Large intestine (tissue), 3 donors: ENCODE data around the gene ZBTB45. TPM values are rescaled to one million over a fixed set of nuclear protein-coding genes. Genes with fewer than 3 reads are reported as not detected.
"Not testable (repeated sequence)": the region's sequence is repeated elsewhere in the genome, so short reads cannot be mapped to it uniquely, and the experiment has no call there.

ENCODE experiments used
- DNase-seq, 2 donors: peaks; one replicate each; pipeline versions ENCODE4 v3.0.0 to v3.0.0-alpha.2; 2013
- H3K27ac ChIP-seq: one replicate; pipeline ENCODE4 v1.5.1; 2013; ENCODE audit warnings: low read length
- H3K27me3 ChIP-seq: 2 replicates; pipeline ENCODE4 v1.6.1; 2013; ENCODE audit warnings: low read length; ENCODE audit not compliant: control insufficient read depth, insufficient read depth
- H3K36me3 ChIP-seq: 2 replicates; pipeline ENCODE4 v1.6.1; 2013; ENCODE audit warnings: low read length; ENCODE audit not compliant: control insufficient read depth, insufficient read depth
- H3K4me1 ChIP-seq: one replicate; pipeline ENCODE4 v1.6.1; 2013; ENCODE audit warnings: low read length; ENCODE audit not compliant: control insufficient read depth, insufficient read depth
- H3K4me3 ChIP-seq: one replicate; pipeline ENCODE4 v1.5.1; 2013; ENCODE audit warnings: low read length
- H3K9me3 ChIP-seq: one replicate; pipeline ENCODE4 v1.6.1; 2013; ENCODE audit warnings: mild to moderate bottlenecking, low read depth, low read length, moderate library complexity; ENCODE audit not compliant: control insufficient read depth
- WGBS: methylation state at CpG from one replicate; pipeline ENCODE4 v1.1.5; 2013; ENCODE audit warnings: low lambda C conversion rate; ENCODE audit not compliant: insufficient coverage; 5-methylcytosine and 5-hydroxymethylcytosine counted together
- polyA plus RNA-seq: library from polyadenylated mRNA; unstranded; fragments of 120-200 nt; gene quantifications from one replicate; pipeline ENCODE4 v1.2.1, GENCODE V29; 2013

Gene ZBTB45
- polyA plus RNA-seq, 1 donor = 11.1 TPM

- Histone ChIP-seq H3K27ac (no peak overlapping the region), H3K36me3 (peaks cover 41% of the 10 kb centered on the region), H3K4me3 (no peak overlapping the region), H3K27me3 (no peaks in the 10 kb centered on the region), H3K4me1 (peaks cover 12% of the 10 kb centered on the region), H3K9me3 (no peaks in the 10 kb centered on the region)
- no peak for DNase-seq
- no CpG with 5 or more reads among the region's 12 CpGs for WGBS
Observed at GRCh38 chr19:58474291-58474996, 45.2 kb downstream of the ZBTB45 start.

- DNase-seq = no peak
- peaks cover 12% of the 10 kb centered on the region for H3K4me1 ChIP-seq
- no peak overlapping the region for H3K27ac ChIP-seq
- H3K27me3 ChIP-seq = no peaks in the 10 kb centered on the region
- H3K9me3 ChIP-seq = no peaks in the 10 kb centered on the region
- no peak overlapping the region for H3K4me3 ChIP-seq
- peaks cover 46% of the 10 kb centered on the region for H3K36me3 ChIP-seq
Observed at GRCh38 chr19:58473775-58474174, 45.8 kb downstream of the ZBTB45 start.

DNA sequence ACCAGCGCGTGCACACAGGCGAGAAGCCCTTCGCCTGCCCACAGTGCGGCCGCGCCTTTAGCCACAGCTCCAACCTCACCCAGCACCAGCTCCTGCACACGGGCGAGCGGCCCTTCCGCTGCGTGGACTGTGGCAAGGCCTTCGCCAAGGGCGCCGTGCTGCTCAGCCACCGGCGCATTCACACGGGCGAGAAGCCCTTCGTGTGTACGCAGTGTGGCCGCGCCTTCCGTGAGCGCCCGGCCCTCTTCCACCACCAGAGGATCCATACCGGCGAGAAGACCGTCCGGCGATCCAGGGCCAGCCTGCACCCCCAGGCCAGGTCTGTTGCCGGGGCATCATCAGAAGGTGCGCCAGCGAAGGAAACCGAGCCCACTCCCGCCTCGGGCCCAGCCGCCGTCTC is 47.9 kb downstream of the ZBTB45 start:
- no peak overlapping the region for H3K27ac ChIP-seq
- DNase-seq = no peak
- no peak overlapping the region for H3K4me3 ChIP-seq
- 100% methylated on average over 2 of the region's 39 CpGs for WGBS
- H3K27me3 ChIP-seq = no peaks in the 10 kb centered on the region
- H3K36me3 ChIP-seq = peaks cover 39% of the 10 kb centered on the region
- peaks cover 6% of the 10 kb centered on the region for H3K4me1 ChIP-seq
- H3K9me3 ChIP-seq = no peaks in the 10 kb centered on the region

GRCh38 chr19:58470837-58471543 is 48.6 kb downstream of the ZBTB45 start:
- not testable (repeated sequence) for H3K9me3 ChIP-seq, H3K27ac ChIP-seq, H3K27me3 ChIP-seq, DNase-seq, H3K4me1 ChIP-seq, H3K4me3 ChIP-seq
- WGBS = no CpG with 5 or more reads among the region's 53 CpGs
- peaks cover 39% of the 10 kb centered on the region for H3K36me3 ChIP-seq

DNA sequence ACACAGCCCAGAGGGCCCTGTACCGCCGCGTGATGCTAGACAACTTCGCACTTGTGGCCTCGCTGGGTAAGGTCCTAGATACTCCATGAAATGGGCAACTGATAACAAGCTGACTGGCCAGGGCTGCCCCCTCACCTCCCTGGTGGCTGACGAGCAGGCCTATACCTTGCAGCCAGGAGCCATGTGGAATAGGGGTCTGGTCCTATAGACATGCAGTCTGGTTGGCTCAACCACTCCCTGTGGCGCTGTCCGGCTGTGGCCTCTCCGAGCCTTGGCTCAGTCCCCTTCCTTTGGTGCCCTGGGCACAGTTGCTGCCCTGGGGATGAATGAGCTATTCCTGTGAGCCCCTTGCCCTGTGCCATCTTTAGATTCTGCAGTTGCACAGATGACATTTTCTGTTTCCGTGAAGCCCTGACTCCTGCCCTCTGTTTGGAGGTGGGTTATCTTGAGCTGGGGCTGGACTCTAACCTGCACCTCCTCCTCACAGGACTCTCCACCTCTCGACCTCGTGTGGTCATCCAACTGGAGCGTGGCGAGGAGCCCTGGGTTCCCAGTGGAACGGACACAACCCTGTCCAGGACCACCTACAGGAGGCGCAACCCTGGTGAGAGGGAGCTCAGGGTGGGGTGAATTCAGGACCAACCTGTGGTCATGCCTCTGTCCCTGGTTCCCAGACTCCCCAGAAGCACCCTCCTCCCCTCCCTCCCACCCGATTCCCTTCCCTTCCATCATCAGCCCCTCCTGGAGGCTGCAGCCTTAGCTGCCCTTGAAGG is 50.2 kb downstream of the ZBTB45 start:
- Histone ChIP-seq H3K4me3 (no peak overlapping the region), H3K27me3 (no peaks in the 10 kb centered on the region), H3K4me1 (peaks cover 4% of the 10 kb centered on the region), H3K36me3 (peaks cover 39% of the 10 kb centered on the region), H3K27ac (no peak overlapping the region), H3K9me3 (no peaks in the 10 kb centered on the region)
- no peak for DNase-seq
- no CpG with 5 or more reads among the region's 17 CpGs for WGBS

DNA sequence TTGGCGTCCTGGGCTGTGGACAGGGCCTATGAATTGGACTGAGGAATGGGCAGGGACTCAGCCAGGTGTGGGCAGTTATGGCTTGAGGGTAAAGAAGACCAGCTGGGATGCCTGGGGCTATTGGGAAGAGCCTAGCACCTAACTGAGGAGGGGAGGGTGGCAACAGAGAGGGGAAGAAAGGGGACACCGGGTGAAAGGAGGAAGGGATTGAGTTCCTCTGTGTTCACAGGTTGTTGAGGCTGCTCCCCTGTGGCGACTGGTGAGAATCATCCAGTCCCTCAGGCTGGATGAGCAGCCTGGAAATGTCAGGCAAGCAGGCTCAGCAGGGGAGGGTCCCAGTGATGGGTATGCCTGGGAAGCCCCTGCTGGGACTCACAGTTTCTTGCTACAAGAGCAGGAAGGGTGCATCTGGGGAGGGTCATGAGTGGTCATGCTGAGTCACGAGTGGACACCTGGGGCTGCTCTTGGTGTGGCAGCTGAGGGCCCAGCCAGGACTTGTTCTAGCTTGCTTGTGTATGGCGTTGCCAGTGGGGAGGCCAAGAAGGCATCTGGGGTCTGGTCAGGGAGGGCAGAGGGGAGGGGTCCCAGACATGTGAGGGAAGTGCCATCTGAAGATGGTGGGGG is 51.3 kb downstream of the ZBTB45 start:
- Histone ChIP-seq H3K4me1 (peaks cover 4% of the 10 kb centered on the region), H3K36me3 (peaks cover 34% of the 10 kb centered on the region), H3K9me3 (no peaks in the 10 kb centered on the region), H3K27me3 (no peaks in the 10 kb centered on the region), H3K27ac (no peak overlapping the region), H3K4me3 (no peak overlapping the region)
- no peak for DNase-seq
- WGBS = no CpG with 5 or more reads among the region's 5 CpGs

DNA sequence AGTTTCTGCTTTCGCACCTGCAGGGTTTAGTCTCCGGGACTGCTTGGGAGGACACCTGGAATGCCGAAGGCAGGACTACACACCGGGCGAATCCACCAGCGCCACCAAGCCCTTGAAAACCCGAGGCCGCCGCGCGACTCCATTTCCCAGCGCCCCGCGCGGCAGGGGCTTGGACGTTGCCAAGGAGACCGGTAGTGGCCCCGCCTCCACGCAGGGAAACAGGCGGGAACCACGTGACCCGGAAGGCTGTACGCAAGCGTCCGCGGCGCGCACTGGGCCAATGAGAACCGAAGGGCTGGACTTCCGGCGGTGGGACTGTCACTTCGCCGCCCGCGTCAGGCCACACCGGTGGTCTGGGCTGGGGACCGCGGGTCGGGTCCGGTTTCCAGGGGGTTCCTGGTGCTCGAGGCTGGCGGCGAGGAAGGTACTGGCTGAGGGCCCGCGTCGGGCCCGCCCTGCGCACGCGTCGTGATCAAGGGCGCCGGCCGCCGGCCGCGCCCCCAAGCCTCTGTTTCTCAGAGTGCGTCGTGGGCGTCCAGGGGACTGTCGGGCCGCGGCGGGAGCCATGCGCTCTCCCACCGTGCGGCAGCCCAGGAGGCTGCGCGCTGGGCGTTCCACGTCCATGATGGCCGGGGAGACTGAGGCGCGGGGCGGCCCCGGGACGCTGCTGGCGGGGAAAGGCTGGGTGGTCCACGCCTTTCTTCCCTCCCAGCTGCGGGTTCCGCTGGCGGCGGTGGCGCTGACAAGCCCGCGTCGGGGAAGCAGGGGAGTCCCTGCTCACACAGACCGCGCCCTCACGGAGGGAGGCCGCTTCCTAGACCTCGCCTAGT is 52.6 kb downstream of the ZBTB45 start, which contains the start of gene ZNF324:
ZNF324 (plus strand) TSS at position 321 of the 830 bp plus-strand sequence. CDS start 2,106 bp downstream, outside the sequence.
- H3K4me3 ChIP-seq = peak within 1 kb of the TSS; percentile 62
- H3K36me3 ChIP-seq = peaks cover 21% of the 10 kb centered on the region
- no peaks in the 10 kb centered on the region for H3K9me3 ChIP-seq
- DNase-seq = peak; percentile 97 to 98
- no CpG with 5 or more reads among the region's 92 CpGs for WGBS
- H3K27ac ChIP-seq = no peak within 1 kb of the TSS
- H3K4me1 ChIP-seq = peaks cover 4% of the 10 kb centered on the region
- H3K27me3 ChIP-seq = no peaks in the 10 kb centered on the region

- Histone ChIP-seq H3K4me1 (peaks cover 4% of the 10 kb centered on the region), H3K9me3 (no peaks in the 10 kb centered on the region), H3K36me3 (peaks cover 17% of the 10 kb centered on the region), H3K27ac (no peak overlapping the region), H3K4me3 (peak overlapping the region; percentile 62), H3K27me3 (no peaks in the 10 kb centered on the region)
- 50% methylated on average over 2 of the region's 20 CpGs for WGBS
- no peak for DNase-seq
Observed at GRCh38 chr19:58466089-58466759, 53.4 kb downstream of the ZBTB45 start.
